Body of pancreas (tissue), 4 donors: ENCODE data around the gene MC1R.

Experiments used
- POLR2A ChIP-seq, 3 donors: fragments of 450-650 bp; IDR thresholded peaks; one replicate each; pipeline ENCODE4 v1.6.1; 2016; ENCODE audit warnings: antibody characterized with exemption in 3 of 3, mild to moderate bottlenecking in 2 of 3
- TF ChIP-seq, protein P1 (sequence below), 7 experiments: fragments of 450-650 bp in 4 of 7; fragments of 200-600 bp in 3 of 7; sonication (generic) in 3 of 7; IDR thresholded peaks; one replicate each; pipeline ENCODE4 v1.5.1; 2016 to 2019; ENCODE audit warnings: antibody characterized with exemption in 7 of 7

DNA sequence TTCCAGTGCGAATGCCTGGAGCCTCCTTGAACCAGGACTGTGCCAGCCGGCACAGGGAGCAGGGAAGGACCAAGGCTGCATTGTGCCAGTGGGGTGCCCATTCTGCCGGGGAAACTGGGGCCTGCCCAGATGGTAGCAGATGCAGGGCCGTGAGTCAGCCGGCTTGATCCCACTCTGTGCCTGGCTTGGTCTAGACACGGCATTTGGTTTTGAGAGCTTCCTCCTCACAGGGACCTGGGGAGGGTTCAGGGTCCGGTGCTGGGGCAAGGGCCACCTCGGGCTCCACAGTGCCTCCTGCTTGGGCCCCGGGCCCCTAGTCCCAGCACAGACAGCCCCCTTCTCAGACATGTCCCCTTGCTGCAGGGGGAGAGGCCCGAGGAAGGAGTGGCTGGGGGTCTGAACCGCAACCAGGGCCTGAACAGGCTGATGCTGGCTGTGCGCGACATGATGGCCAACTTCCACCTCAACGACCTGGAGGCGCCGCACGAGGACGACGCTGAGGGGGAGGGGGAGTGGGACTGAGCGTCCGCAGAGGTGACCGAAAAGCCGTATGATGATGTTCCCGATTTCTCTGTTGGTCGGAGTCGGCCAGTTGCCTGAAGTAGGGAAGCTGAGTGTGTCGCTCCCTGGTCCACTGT lies 7.8 kb upstream of the MC1R start:
- TF ChIP-seq, protein P1, sequence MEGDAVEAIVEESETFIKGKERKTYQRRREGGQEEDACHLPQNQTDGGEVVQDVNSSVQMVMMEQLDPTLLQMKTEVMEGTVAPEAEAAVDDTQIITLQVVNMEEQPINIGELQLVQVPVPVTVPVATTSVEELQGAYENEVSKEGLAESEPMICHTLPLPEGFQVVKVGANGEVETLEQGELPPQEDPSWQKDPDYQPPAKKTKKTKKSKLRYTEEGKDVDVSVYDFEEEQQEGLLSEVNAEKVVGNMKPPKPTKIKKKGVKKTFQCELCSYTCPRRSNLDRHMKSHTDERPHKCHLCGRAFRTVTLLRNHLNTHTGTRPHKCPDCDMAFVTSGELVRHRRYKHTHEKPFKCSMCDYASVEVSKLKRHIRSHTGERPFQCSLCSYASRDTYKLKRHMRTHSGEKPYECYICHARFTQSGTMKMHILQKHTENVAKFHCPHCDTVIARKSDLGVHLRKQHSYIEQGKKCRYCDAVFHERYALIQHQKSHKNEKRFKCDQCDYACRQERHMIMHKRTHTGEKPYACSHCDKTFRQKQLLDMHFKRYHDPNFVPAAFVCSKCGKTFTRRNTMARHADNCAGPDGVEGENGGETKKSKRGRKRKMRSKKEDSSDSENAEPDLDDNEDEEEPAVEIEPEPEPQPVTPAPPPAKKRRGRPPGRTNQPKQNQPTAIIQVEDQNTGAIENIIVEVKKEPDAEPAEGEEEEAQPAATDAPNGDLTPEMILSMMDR (IDR thresholded peaks at IDR 0.05) = no peak
- TF ChIP-seq POLR2A (IDR thresholded peaks at IDR 0.05) = no peak
